IMR-90 (cell line): Measurements from ENCODE around the gene ADGRV1. TPM values are rescaled to one million over a fixed set of nuclear protein-coding genes. Genes with fewer than 3 reads are reported as not detected.

Experiments
- ATAC-seq: fragments of 200-7000 bp; cut with Tn5 transposase; 2 replicates; pipeline ENCODE4 v1.9.1; 2020; ENCODE audit warnings: low read depth, mild to moderate bottlenecking, moderate library complexity
- BruUV-seq: library from RNA; stranded (reverse); fragments of 400-500 nt; replicated peaks from 2 replicates; lab custom pipeline; 2021; lab: Mats Ljungman, UMichigan
- CTCF ChIA-PET: fragments of 300-600 bp; formaldehyde crosslinking; extraction: SDS; loops from one replicate; lab custom pipeline; 2021; ENCODE audit warnings: antibody characterized with exemption; lab: Yijun Ruan, JAX
- POLR2A ChIA-PET: fragments of 300-600 bp; sonication (Branson Sonifier 250); formaldehyde crosslinking; loops from one replicate; lab custom pipeline; 2022; ENCODE audit warnings: antibody characterized with exemption; ENCODE audit not compliant: unreplicated experiment; lab: Charles Lee
- DNase-seq: peaks from one replicate; pipeline ENCODE4 v3.0.0; 2013
- H2AFZ ChIP-seq: replicated peaks from 2 replicates; pipeline ENCODE3; 2013; ENCODE audit warnings: low read length, mild to moderate bottlenecking; ENCODE audit not compliant: poor library complexity
- H2AK5ac ChIP-seq: 2 replicates; pipeline ENCODE4 v1.6.1; 2013; ENCODE audit warnings: low read depth, low read length, inconsistent platforms
- H2AK9ac ChIP-seq: replicated peaks from 2 replicates; pipeline ENCODE3; 2013; ENCODE audit warnings: mild to moderate bottlenecking, low read depth, low read length, moderate library complexity; ENCODE audit not compliant: poor library complexity
- H2BK120ac ChIP-seq: 2 replicates; pipeline ENCODE4 v1.6.1; 2013; ENCODE audit warnings: low read depth, low read length, inconsistent platforms
- H2BK15ac ChIP-seq: 3 replicates; pipeline ENCODE4 v1.6.1; 2013; ENCODE audit warnings: low read depth, low read length, inconsistent platforms
- H2BK20ac ChIP-seq: 2 replicates; pipeline ENCODE4 v1.6.1; 2013; ENCODE audit warnings: low read depth, mild to moderate bottlenecking, inconsistent platforms, low read length, moderate library complexity
- H2BK5ac ChIP-seq: 2 replicates; pipeline ENCODE4 v1.6.1; 2013; ENCODE audit warnings: mild to moderate bottlenecking, low read depth, low read length, inconsistent platforms; ENCODE audit not compliant: poor library complexity, severe bottlenecking
- H3K14ac ChIP-seq: replicated peaks from 2 replicates; pipeline ENCODE4 v1.6.1; 2013; ENCODE audit warnings: low read depth, low read length, inconsistent platforms
- H3K18ac ChIP-seq: 2 replicates; pipeline ENCODE4 v1.6.1; 2013; ENCODE audit warnings: low read depth, low read length, control low read depth
- H3K23ac ChIP-seq: 2 replicates; pipeline ENCODE4 v1.6.1; 2013; ENCODE audit warnings: low read depth, low read length, inconsistent platforms
- H3K27ac ChIP-seq: 2 replicates; pipeline ENCODE4 v1.5.1; 2013; ENCODE audit warnings: mild to moderate bottlenecking, control low read depth, low read length; ENCODE audit not compliant: insufficient read depth
- H3K27me3 ChIP-seq: 2 replicates; pipeline ENCODE4 v1.6.1; 2013; ENCODE audit warnings: low read length; ENCODE audit not compliant: control insufficient read depth, insufficient read depth
- H3K36me3 ChIP-seq: 2 replicates; pipeline ENCODE4 v1.6.1; 2013; ENCODE audit warnings: low read length, mixed read lengths; ENCODE audit not compliant: control insufficient read depth, insufficient read depth
- H3K4ac ChIP-seq: 2 replicates; pipeline ENCODE4 v1.6.1; 2013; ENCODE audit warnings: low read depth, low read length, inconsistent platforms
- H3K4me1 ChIP-seq: 2 replicates; pipeline ENCODE4 v1.6.1; 2013; ENCODE audit warnings: low read length, mixed read lengths; ENCODE audit not compliant: control insufficient read depth, insufficient read depth
- H3K4me2 ChIP-seq: 2 replicates; pipeline ENCODE4 v1.6.1; 2013; ENCODE audit warnings: low read depth, mild to moderate bottlenecking, control low read depth, low read length, moderate library complexity
- H3K4me3 ChIP-seq: 2 replicates; pipeline ENCODE4 v1.5.1; 2013; ENCODE audit warnings: low read depth, mild to moderate bottlenecking, control low read depth, low read length, moderate library complexity; ENCODE audit not compliant: insufficient read depth
- H3K56ac ChIP-seq: 2 replicates; pipeline ENCODE4 v1.6.1; 2013; ENCODE audit warnings: low read length, inconsistent platforms; ENCODE audit not compliant: insufficient read depth; ENCODE audit errors: extremely low read depth
- H3K79me1 ChIP-seq, 2 experiments: 2 replicates each; pipeline ENCODE4 v1.6.1; 2013; ENCODE audit warnings: low read length in 2 of 2, inconsistent platforms in 1 of 2, low read depth in 1 of 2
- H3K9ac ChIP-seq: 2 replicates; pipeline ENCODE4 v1.6.1; 2013; ENCODE audit warnings: low read depth, low read length, control low read depth
- H3K9me1 ChIP-seq: 2 replicates; pipeline ENCODE4 v1.6.1; 2013; ENCODE audit warnings: low read length, inconsistent platforms; ENCODE audit not compliant: insufficient read depth
- H3K9me3 ChIP-seq: 2 replicates; pipeline ENCODE4 v1.6.1; 2013; ENCODE audit warnings: low read length; ENCODE audit not compliant: control insufficient read depth, insufficient read depth
- H4K20me1 ChIP-seq: 2 replicates; pipeline ENCODE4 v1.6.1; 2013; ENCODE audit warnings: low read length, inconsistent platforms; ENCODE audit not compliant: insufficient read depth
- H4K5ac ChIP-seq: 2 replicates; pipeline ENCODE4 v1.6.1; 2013; ENCODE audit warnings: mild to moderate bottlenecking, low read depth, low read length, control low read depth
- H4K8ac ChIP-seq, 2 experiments: 2 replicates each; pipeline ENCODE4 v1.6.1; 2013; ENCODE audit warnings: low read depth in 2 of 2, low read length in 2 of 2, control low read depth in 1 of 2, inconsistent platforms in 1 of 2
- H4K91ac ChIP-seq: 2 replicates; pipeline ENCODE4 v1.6.1; 2013; ENCODE audit warnings: low read depth, low read length, inconsistent platforms; ENCODE audit not compliant: insufficient read depth
- BHLHE40 ChIP-seq: fragments of 150-350 bp; IDR thresholded peaks from 2 replicates; pipeline ENCODE4 v1.6.1; 2016; ENCODE audit warnings: mild to moderate bottlenecking, low read depth, low read length
- CEBPB ChIP-seq: IDR thresholded peaks from 2 replicates; pipeline ENCODE4 v1.6.1; 2012; ENCODE audit warnings: low read depth, low read length, improper control_type of control experiment
- CHD1 ChIP-seq: IDR thresholded peaks from 2 replicates; pipeline ENCODE4 v1.6.1; 2012; ENCODE audit warnings: low read depth, low read length, improper control_type of control experiment
- FOS ChIP-seq: fragments of 150-350 bp; IDR thresholded peaks from 2 replicates; pipeline ENCODE4 v1.6.1; 2016; ENCODE audit warnings: low read depth, low read length
- MAFK ChIP-seq: IDR thresholded peaks from 2 replicates; pipeline ENCODE4 v1.6.1; 2012; ENCODE audit warnings: low read depth, low read length, improper control_type of control experiment
- MAZ ChIP-seq: IDR thresholded peaks from 2 replicates; pipeline ENCODE4 v1.6.1; 2012; ENCODE audit warnings: low read depth, mild to moderate bottlenecking, low read length, improper control_type of control experiment, moderate library complexity, borderline replicate concordance
- MXI1 ChIP-seq: IDR thresholded peaks from 2 replicates; pipeline ENCODE4 v1.6.1; 2012; ENCODE audit warnings: low read depth, mild to moderate bottlenecking, low read length, moderate library complexity, borderline replicate concordance
- NFE2L2 ChIP-seq: fragments of 150-350 bp; IDR thresholded peaks from 2 replicates; pipeline ENCODE4 v1.6.1; 2016; ENCODE audit warnings: low read depth, mild to moderate bottlenecking, low read length
- POLR2A ChIP-seq: IDR thresholded peaks from 2 replicates; pipeline ENCODE4 v1.6.1; 2012; ENCODE audit warnings: mild to moderate bottlenecking, low read depth, low read length
- RAD21 ChIP-seq: IDR thresholded peaks from 2 replicates; pipeline ENCODE4 v1.6.1; 2012; ENCODE audit warnings: low read length, improper control_type of control experiment
- RCOR1 ChIP-seq: IDR thresholded peaks from 2 replicates; pipeline ENCODE4 v1.6.1; 2012; ENCODE audit warnings: mild to moderate bottlenecking, low read length, improper control_type of control experiment; ENCODE audit not compliant: insufficient replicate concordance
- RFX5 ChIP-seq: IDR thresholded peaks from 2 replicates; pipeline ENCODE4 v1.8.0; 2012; ENCODE audit warnings: low read depth, mild to moderate bottlenecking, low read length, moderate library complexity
- SMC3 ChIP-seq: fragments of 150-350 bp; IDR thresholded peaks from 2 replicates; pipeline ENCODE4 v1.6.1; 2016; ENCODE audit warnings: low read depth, mild to moderate bottlenecking, antibody characterized with exemption, low read length, moderate library complexity
- WGBS, 2 experiments: methylation state at CpG; one replicate each; pipeline versions ENCODE4 v1.1.5 to v1.1.7; 2013; ENCODE audit warnings: missing lambda C conversion rate in 2 of 2; ENCODE audit not compliant: insufficient read length in 1 of 2; ENCODE audit errors: extremely low coverage in 2 of 2; 5-methylcytosine and 5-hydroxymethylcytosine counted together
- dilution Hi-C: fragments of 300-500 bp; cut with HindIII; formaldehyde crosslinking; loops from one replicate; pipeline ENCODE4 v1.14.3; 2018; ENCODE audit warnings: low sequenced_read_pairs; ENCODE audit not compliant: unreplicated experiment
- in situ Hi-C: fragments of 300-500 bp; cut with MboI; formaldehyde crosslinking; loops from 3 replicates; pipeline ENCODE4 v1.14.3; 2019; ENCODE audit warnings: low sequenced_read_pairs, inconsistent platforms, mixed read lengths
- intact Hi-C: fragments of 100-400 bp; cut with micrococcal nuclease; formaldehyde crosslinking; loops from 2 replicates; pipeline ENCODE4 v1.10.0; 2022
- polyA plus RNA-seq, 3 experiments: library from polyadenylated mRNA; depleted of rRNA; stranded (reverse); fragments of >200 nt; gene quantifications; 2 replicates each; pipeline ENCODE4 v1.2.3, GENCODE V29; 2012; ENCODE audit warnings: low replicate concordance in 1 of 3
- total RNA-seq: library from RNA; depleted of rRNA; stranded (reverse); fragments of >200 nt; gene quantifications from 2 replicates; pipeline ENCODE4 v1.2.3, GENCODE V29; 2012
- TF ChIP-seq, protein P1 (sequence below): fragments of 150-350 bp; IDR thresholded peaks from 2 replicates; pipeline ENCODE4 v1.6.1; 2017; ENCODE audit warnings: mild to moderate bottlenecking, antibody characterized with exemption, low read length, low read depth
- TF ChIP-seq, protein P2 (sequence below): fragments of 150-350 bp; IDR thresholded peaks from 2 replicates; pipeline ENCODE4 v1.6.1; 2016; ENCODE audit warnings: low read depth, mild to moderate bottlenecking, low read length, moderate library complexity, borderline replicate concordance
- TF ChIP-seq, protein P3 (sequence below): conservative IDR thresholded peaks from 2 replicates; pipeline ENCODE4 v1.5.1; 2012; ENCODE audit warnings: mild to moderate bottlenecking, low read depth, low read length, improper control_type of control experiment

ADGRV1 gene
- total and polyA plus RNA-seq, 2 of the 4 experiments (the other 2 are of a cell fraction) = under 0.01 TPM; not detected in 1

GRCh38 chr5:90561766-90562165 lies 3.2 kb downstream of the ADGRV1 start:
- H3K36me3 ChIP-seq = no peaks in the 10 kb centered on the region

More at GRCh38 chr5:90561766-90562165, 3.2 kb downstream of the ADGRV1 start:
- Histone ChIP-seq H4K20me1 (no peaks in the 10 kb centered on the region), H4K5ac (no peak overlapping the region), H3K4me1 (no peaks in the 10 kb centered on the region), H2BK120ac (no peak overlapping the region), H3K23ac (no peak overlapping the region), H3K79me1 (no peaks in the 10 kb centered on the region), H3K4ac (no peak overlapping the region), H2BK20ac (no peak overlapping the region), H2AFZ (no peak overlapping the region), H3K4me2 (no peak overlapping the region), H3K4me3 (no peak overlapping the region), H2AK9ac (no peak overlapping the region), H2BK5ac (no peak overlapping the region), H3K9ac (no peak overlapping the region), H3K27ac (no peak overlapping the region), H3K18ac (no peak overlapping the region), H3K9me1 (no peaks in the 10 kb centered on the region), H4K8ac (no peak overlapping the region), H2AK5ac (no peak overlapping the region), H3K27me3 (peaks cover 22% of the 10 kb centered on the region), H2BK15ac (no peak overlapping the region), H3K9me3 (no peaks in the 10 kb centered on the region), H3K56ac (no peak overlapping the region), H4K91ac (no peak overlapping the region), H3K14ac (no peak overlapping the region)
- intact Hi-C loops = no loop called here
- ChIA-PET POLR2A (no interaction called here), CTCF (no interaction called here)
- ATAC-seq (no peak), DNase-seq (no peak)
- in situ Hi-C loops = no loop called here
- TF ChIP-seq FOS = no peak
- no peak for TF ChIP-seq RCOR1
- TF ChIP-seq MAFK = no peak
- TF ChIP-seq RAD21 = no peak
- no peak for TF ChIP-seq MAZ
- TF ChIP-seq, protein P1, sequence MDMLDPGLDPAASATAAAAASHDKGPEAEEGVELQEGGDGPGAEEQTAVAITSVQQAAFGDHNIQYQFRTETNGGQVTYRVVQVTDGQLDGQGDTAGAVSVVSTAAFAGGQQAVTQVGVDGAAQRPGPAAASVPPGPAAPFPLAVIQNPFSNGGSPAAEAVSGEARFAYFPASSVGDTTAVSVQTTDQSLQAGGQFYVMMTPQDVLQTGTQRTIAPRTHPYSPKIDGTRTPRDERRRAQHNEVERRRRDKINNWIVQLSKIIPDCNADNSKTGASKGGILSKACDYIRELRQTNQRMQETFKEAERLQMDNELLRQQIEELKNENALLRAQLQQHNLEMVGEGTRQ = no peak
- TF ChIP-seq BHLHE40 = no peak
- TF ChIP-seq RFX5 = no peak
- TF ChIP-seq, protein P2, sequence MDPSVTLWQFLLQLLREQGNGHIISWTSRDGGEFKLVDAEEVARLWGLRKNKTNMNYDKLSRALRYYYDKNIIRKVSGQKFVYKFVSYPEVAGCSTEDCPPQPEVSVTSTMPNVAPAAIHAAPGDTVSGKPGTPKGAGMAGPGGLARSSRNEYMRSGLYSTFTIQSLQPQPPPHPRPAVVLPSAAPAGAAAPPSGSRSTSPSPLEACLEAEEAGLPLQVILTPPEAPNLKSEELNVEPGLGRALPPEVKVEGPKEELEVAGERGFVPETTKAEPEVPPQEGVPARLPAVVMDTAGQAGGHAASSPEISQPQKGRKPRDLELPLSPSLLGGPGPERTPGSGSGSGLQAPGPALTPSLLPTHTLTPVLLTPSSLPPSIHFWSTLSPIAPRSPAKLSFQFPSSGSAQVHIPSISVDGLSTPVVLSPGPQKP = no peak
- TF ChIP-seq CHD1 = no peak
- no peak for TF ChIP-seq MXI1
- no peak for TF ChIP-seq POLR2A
- TF ChIP-seq, protein P3, sequence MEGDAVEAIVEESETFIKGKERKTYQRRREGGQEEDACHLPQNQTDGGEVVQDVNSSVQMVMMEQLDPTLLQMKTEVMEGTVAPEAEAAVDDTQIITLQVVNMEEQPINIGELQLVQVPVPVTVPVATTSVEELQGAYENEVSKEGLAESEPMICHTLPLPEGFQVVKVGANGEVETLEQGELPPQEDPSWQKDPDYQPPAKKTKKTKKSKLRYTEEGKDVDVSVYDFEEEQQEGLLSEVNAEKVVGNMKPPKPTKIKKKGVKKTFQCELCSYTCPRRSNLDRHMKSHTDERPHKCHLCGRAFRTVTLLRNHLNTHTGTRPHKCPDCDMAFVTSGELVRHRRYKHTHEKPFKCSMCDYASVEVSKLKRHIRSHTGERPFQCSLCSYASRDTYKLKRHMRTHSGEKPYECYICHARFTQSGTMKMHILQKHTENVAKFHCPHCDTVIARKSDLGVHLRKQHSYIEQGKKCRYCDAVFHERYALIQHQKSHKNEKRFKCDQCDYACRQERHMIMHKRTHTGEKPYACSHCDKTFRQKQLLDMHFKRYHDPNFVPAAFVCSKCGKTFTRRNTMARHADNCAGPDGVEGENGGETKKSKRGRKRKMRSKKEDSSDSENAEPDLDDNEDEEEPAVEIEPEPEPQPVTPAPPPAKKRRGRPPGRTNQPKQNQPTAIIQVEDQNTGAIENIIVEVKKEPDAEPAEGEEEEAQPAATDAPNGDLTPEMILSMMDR = no peak
- no peak for TF ChIP-seq SMC3
- no peak for TF ChIP-seq NFE2L2
- TF ChIP-seq CEBPB = no peak
- WGBS, 2 experiments = no CpG with 5 or more reads among the region's 1 CpG
- dilution Hi-C loops = no loop called here
- no TSS peak for BruUV-seq
